Fibroblast of villous mesenchyme (primary cell): ENCODE data around the gene CCDC89. TPM values are rescaled to one million over a fixed set of nuclear protein-coding genes. Genes with fewer than 3 reads are reported as not detected.

Experiments used
- DNase-seq: peaks from one replicate; pipeline ENCODE4 v3.0.0-alpha.2; 2010; ENCODE audit warnings: low read depth
- H3K4me3 ChIP-seq: 2 replicates; pipeline ENCODE4 v1.5.1; 2011; ENCODE audit warnings: low read depth, mild to moderate bottlenecking, low read length
- total RNA-seq: library from RNA; depleted of rRNA; stranded (reverse); fragments of >200 nt; gene quantifications from 2 replicates; pipeline ENCODE4 v1.2.3, GENCODE V29; 2012
- TF ChIP-seq, protein P1 (sequence below): IDR thresholded peaks from 2 replicates; pipeline ENCODE4 v1.5.1; 2012; ENCODE audit warnings: low read depth, mild to moderate bottlenecking, low read length; ENCODE audit not compliant: insufficient read depth

CCDC89 gene
- total RNA-seq, 1 donor, result 2.6 TPM

GRCh38 chr11:85709941-85710702 is 24.1 kb upstream of the CCDC89 start:
- TF ChIP-seq, protein P1, sequence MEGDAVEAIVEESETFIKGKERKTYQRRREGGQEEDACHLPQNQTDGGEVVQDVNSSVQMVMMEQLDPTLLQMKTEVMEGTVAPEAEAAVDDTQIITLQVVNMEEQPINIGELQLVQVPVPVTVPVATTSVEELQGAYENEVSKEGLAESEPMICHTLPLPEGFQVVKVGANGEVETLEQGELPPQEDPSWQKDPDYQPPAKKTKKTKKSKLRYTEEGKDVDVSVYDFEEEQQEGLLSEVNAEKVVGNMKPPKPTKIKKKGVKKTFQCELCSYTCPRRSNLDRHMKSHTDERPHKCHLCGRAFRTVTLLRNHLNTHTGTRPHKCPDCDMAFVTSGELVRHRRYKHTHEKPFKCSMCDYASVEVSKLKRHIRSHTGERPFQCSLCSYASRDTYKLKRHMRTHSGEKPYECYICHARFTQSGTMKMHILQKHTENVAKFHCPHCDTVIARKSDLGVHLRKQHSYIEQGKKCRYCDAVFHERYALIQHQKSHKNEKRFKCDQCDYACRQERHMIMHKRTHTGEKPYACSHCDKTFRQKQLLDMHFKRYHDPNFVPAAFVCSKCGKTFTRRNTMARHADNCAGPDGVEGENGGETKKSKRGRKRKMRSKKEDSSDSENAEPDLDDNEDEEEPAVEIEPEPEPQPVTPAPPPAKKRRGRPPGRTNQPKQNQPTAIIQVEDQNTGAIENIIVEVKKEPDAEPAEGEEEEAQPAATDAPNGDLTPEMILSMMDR, result no peak
- no peak for DNase-seq
- no peak overlapping the region for H3K4me3 ChIP-seq

DNA sequence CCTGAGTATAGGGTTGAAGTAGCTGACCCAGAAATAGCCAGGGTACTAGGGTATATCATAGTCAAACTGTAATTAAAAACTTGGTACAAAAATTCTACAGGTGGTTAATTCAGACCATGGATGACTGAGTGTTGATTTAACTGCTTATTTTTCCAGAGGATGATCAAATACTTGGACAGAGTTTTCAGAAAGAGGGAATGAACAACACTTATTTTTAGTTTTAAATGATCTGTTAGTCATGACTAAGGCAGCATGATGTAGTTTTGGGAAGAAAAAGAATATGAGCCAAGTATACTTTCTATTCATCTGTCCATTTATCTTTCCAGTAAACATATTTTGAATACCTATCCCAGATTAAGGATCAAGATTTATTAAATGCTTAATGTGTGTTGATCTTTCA is 19.8 kb upstream of the CCDC89 start:
- no peak for DNase-seq
- TF ChIP-seq, protein P1, result no peak
- H3K4me3 ChIP-seq, result no peak overlapping the region

- DNase-seq, result no peak
- TF ChIP-seq, protein P1, result no peak
- no peak overlapping the region for H3K4me3 ChIP-seq
Measured at GRCh38 chr11:85704967-85705366, 19.0 kb upstream of the CCDC89 start.

DNA sequence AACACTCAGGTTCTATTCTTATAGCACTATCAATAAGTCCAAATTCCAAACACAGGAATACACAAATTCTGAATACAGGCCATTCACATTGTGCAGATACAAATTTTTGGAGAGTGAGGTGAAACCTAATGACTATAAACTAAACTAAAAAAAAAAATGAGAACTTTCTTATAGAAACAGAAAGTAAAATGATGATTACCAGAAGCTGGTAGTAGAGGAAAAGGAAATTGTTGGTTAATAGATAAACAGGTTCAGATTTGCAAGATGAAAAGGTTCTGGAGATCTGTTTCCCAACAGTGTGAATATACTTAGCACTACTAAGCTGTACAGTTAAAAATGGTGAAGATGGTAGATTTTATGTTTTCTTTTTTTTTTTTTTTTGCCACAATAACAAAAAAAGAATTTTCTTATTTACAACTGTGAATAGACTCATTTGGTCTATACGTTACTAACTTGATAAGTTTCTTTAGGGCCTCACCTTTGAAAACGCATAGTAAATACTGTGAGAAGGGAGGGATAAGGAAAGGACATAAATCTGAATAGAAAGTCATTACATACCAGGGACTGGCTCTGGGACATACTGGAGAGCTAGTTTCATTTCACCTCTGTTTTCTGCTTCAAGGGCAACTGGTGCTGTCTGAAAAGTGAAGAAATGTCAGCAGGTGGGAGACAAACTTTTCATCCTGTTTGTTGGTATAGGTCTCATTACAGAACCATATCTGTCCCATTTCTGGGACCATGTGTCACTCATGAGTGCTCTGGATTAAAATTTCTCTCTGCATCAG is 14.2 kb upstream of the CCDC89 start:
- TF ChIP-seq, protein P1, result no peak
- DNase-seq, result no peak
- H3K4me3 ChIP-seq, result no peak overlapping the region

DNA sequence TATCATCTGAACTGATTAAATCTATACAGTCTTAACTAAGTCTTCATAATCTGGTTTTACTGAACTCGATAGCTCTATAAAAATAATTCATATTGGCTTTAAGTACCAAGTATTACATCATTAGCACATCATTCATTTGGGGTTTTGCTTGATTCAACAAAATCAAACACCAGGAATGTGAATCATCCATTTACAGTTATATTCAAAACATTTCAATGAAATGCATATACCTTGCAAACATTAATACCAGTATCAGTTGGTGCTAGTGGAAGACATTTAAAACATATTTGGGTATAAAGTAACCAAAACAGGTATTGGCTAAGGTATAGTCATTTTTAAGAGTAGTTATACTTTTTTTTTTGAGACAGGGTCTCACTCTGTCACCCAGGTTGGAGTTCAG is 12.2 kb upstream of the CCDC89 start:
- no peak overlapping the region for H3K4me3 ChIP-seq
- TF ChIP-seq, protein P1, result no peak
- DNase-seq, result no peak

- TF ChIP-seq, protein P1, result no peak
- no peak overlapping the region for H3K4me3 ChIP-seq
- no peak for DNase-seq
Measured at GRCh38 chr11:85697747-85698146, 11.8 kb upstream of the CCDC89 start.

DNA sequence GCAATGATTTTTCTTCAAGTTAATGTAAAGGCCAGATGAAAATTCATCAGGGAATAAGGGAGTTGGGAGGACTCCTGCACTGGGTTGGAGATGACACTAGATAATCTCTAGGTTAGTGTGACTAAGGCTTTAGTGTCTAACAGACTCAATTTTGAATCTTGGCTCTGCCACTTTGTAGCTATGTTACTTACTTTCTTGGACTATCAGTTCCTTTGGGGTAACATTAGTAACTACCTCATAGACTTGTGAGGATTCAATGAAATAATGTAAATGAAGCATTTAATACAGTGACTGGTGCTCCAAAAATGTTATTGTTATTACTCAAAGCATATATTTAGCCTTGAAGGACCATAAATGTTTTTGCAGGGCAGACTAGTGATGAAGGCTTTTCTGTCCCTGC is 9.6 kb upstream of the CCDC89 start:
- DNase-seq, result no peak
- TF ChIP-seq, protein P1, result no peak
- no peak overlapping the region for H3K4me3 ChIP-seq
